Kasumi-1 (cell line): ENCODE data around the gene LYRM4.

Experiments used
- DNase-seq, 2 experiments: peaks; one replicate each; lab custom pipeline; 2025; lab: John Stamatoyannopoulos, UW

The LYRM4 gene

DNA sequence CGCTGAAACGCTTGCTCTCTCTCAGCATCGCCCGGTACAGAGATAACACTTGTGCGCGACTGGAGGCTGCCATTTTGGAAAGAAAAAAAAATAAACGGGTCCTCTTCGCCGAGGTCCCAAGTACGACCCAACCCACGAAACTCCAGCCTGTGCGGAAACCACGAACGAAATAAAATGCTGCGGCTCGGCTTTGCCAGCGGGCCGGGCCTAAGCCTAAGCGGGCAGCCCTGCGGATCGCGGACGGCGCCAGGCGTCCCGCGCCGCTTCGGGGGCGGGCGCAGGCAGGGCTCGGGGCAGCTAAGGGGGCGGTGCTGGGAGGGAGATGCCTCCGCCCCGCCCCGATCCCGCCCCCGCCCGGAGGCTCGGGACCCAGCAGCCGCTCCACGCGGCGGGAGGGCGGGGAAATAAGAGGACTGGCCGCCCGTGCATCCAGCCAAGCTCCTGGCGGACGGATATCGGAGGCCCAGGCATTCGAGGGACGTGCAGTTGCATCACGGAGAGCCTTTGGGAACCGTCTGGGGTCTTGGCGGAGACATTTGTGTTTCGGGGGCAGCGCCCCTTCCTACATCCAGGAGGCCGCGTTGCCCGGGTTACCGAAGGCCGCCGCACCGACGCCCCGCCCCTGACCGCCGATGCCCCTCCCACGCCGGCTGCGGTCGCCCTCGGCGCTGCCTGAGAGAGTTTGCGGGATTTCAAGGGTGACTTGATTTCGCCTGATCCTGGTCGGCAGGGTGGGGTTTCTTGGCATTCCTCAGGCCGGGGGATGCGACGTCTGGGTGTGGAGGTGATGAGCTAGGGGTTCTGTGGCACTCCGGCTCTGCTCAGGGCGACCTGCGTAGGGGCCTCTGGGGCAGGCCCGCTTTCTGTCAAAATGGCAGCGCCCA, at the start of gene LYRM4, which contains the start of gene FARS2:
LYRM4 (minus strand) TSS at position 290 of the 884 bp plus-strand sequence; CDS start at position 73, 217 bp downstream.
FARS2 (plus strand) TSS at position 853 of the 884 bp plus-strand sequence.
- DNase-seq: peak; percentile 84 to 86

DNA sequence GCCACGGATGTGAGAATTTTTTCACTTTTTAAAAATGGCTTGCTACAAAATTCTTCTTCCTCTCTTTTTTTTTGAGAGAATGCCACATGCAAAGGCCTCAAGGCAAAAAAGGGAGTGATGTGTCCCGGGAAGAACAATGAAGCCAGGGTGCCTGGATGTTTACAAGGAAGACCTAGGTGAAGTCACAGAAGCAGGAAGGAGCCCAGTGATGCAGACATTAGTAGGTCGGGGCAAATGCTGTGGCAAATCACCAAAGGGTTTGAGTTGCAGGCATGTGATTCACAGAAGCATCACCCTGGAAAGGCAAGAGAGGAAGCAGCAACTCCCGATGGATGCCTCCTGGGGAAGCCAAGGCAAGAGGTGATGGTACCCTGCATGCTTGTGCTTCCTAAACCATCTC, 47.3 kb upstream of the LYRM4 start:
- DNase-seq: no peak

DNA sequence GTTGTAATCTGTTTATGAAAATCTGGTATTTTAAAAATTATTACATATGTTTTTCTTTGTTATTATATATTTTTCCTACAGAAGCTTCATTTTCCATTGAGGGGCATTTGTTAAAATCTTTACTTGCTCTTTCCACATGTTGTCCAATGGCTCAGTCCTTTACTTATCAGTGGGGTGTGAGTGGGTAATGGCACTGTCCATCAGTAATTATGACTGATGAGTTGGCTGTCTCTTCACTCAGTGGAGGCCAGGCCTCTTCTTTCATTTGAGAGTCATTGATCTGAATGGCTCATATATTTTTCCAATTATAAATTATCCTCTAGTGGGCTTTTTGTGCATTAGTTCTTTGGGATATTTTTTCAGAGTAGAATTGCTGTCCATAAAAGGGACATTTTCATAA, 46.3 kb upstream of the LYRM4 start:
- no peak for DNase-seq

DNA sequence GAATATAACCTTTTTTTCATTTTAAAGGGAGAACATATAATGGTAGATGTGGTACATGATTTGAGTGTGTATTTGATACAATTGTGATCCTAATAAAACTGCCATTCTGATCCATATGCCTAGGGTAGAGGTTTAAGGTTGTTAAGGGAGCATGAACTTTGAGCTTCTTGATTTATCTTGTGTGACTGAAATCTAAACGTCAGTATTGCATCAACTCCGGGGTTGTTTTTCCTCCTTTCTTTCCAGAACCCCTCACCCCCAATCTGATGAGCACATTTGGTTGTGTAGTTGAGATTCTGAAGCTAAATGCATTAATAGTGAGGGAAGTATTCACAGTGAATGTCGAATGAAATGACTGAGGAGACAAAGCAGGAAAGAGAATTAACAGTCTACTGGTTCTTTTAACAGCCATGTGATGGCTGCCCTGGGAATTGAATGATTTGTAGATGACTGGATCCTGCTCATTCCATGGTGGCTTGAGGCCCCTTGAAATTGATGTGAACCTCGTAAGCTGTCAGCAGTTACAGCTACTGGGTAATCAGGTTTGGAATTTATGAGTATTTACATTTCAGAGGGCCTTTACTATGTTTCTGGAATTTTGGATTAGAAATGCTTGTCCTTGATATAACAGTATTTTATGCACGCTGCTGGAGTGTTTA, 45.3 kb upstream of the LYRM4 start:
- DNase-seq: no peak

- DNase-seq: no peak
Measured at GRCh38 chr6:5303682-5304081, 42.9 kb upstream of the LYRM4 start.

GRCh38 chr6:5302995-5303622, 42.4 kb upstream of the LYRM4 start:
- DNase-seq: peak in 1 of 2 experiments; percentile 6

- DNase-seq: no peak
Measured at GRCh38 chr6:5302220-5302946, 41.6 kb upstream of the LYRM4 start.

DNA sequence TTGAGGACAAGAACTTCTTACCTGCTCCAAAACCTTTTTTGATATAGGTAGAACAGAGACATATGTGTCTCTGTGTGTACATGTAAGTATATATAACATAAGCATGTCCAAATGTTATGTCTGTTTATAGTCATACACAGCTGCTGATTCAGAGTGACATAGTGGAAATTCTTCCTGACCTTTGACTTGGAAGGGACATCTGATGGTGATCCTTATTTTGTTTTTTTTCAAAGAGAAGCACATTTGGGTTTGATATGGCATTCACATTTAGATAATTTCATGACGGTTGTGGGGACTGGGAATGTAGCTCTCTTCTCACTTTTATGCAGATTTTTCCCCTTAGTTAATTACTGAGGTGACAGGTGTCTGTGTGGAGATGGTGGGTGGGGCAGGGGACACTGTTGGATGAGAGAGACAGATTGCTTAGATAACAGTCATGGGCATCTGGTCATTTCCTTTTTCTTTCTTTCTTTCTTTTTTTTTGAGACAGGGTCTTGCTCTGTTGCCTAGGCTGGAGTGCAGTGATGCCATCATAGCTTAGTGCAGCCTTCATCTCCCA, 39.5 kb upstream of the LYRM4 start:
- no peak for DNase-seq

GRCh38 chr6:5295623-5296022, 34.9 kb upstream of the LYRM4 start:
- no peak for DNase-seq

DNA sequence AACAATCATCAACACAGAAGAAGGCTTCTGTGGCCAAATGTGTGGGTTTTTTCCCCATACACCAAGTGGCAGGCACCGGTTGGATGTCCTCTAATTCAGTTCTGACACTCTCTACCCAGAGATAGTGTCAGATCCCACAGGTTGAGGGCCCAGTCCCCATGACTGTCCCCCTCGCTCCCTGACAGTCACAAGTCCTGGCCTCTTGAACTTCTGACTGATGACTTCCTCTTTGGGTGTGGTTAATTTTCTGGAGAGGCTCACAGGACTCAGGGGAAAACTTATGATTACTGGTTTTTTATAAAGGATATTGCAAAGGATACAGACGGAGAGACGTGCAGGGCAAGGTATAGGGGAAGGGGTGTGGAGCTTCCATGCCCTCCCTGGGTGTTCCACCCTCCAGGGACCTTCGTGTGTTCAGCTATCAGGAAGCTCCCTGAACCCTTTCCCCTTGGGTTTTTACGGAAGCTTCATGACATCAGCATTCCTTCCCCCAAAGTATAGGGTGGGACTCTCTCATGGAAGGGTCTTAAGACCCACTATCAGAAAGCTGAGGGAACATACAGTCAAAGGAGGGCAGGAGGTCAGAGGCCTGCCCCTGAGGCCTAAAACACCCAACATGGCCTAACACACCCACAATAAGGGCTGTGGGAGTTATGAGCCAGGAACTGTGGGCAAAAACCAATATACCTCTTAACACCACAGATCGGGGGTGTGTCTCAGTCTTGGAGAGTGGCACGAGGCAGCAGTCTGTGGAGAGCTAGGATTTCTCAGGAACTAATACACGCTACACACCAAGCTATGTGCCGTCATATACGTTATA, 33.9 kb upstream of the LYRM4 start:
- DNase-seq: peak; percentile 60 to 65

DNA sequence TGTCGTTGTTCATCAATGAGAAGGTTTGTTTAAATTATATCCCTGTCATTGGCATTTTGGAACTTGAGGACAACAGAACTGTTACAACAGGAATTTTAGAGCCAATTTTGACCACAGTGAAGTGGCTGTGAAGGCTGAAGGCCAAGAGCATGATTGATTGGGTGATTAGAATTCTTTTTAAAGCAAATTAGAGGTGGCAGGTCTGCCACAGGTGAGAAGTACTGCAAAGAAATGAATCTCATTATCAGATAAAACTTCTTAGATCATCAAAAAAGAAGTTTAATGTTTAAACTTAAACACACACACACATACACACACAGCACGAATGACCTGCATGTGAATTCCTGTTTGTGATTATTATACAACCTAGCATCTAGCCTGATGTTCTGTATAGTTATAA, 32.9 kb upstream of the LYRM4 start:
- no peak for DNase-seq

GRCh38 chr6:5292154-5292553, 31.4 kb upstream of the LYRM4 start:
- DNase-seq: no peak

- DNase-seq: no peak
Measured at GRCh38 chr6:5290500-5290899, 29.8 kb upstream of the LYRM4 start.

GRCh38 chr6:5290097-5290496, 29.3 kb upstream of the LYRM4 start:
- no peak for DNase-seq

GRCh38 chr6:5287966-5288297, 27.2 kb upstream of the LYRM4 start:
- DNase-seq: no peak

DNA sequence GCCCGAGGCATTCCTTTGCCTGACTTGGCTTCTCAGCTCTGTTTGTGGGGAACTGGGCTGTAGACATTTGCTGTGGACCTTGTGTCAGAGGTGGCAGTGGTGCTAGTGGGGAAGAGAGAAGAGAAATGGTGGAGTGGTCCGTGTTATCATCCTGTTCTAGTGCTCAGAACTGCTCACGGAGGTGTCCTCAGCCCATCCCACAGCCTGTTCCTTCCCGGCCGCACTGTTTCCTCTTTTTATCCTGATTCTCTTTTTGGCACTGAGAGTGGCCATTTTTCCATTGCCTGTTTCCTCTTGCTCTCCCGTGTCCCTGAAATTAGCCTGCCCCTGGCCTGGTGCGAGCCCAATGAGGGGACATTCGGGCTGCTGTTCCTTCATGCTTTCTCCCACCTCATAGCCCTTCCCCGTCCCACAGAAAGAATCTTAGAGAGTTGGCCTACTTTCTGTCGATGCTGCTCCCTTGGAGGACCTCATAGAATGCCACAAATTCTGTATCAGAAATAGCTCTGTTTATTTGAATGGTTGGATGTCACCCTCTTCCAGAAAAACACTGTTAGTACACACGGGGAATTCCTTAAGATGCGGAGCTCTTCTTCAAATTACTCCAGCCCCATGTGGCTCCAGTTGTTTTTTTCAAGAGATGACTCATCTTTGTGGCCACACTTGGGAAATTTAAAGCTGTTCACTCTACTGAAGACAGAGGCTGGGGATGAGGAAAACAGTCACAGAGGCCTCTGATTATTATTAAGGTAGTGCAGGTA, 26.6 kb upstream of the LYRM4 start:
- no peak for DNase-seq

DNA sequence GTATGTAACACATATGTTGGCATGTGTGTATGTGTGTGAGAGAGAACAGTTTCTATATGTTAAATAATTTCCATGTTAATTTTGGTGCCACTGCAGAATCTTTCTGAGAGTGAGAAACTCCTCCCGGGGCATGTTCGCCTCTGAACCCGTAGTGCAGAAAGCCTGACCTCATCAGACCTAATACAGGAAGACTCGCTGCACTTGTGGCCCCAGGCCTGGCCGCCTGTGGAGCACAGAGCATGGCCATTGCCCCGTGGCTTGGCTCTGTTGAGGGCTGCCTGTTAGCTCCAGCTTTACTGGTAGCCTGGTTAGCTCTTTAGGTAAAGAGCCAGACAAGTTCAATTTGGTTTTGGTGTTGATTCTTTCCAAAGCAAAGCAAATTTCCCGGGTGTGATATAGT, 26.0 kb upstream of the LYRM4 start:
- DNase-seq: no peak

DNA sequence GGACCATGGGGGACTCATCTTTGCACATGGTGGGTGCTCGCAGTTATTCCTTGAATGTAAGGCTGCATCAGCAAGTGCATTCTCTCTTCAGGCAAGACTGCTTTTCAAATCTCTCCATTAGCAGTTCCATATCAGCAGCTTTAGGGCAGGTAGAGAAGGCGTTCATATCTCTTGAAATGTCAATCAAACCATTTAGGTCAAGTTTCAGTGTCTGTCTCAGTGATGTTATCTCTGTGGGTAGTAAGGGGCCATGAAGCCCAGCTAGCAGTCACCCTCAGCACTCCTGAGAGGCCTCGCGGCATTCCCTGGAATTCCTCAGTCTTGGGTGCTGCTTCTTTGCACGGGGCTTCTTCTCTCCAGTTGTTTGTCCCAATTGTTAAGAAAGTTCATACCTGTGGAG, 24.8 kb upstream of the LYRM4 start:
- DNase-seq: no peak

- no peak for DNase-seq
Measured at GRCh38 chr6:5285081-5285480, 24.3 kb upstream of the LYRM4 start.

- DNase-seq: no peak
Measured at GRCh38 chr6:5282191-5282623, 21.5 kb upstream of the LYRM4 start.
